H9 (cell line): ENCODE data around the gene USP22. TPM values are rescaled to one million over a fixed set of nuclear protein-coding genes. Genes with fewer than 3 reads are reported as not detected.

Experiments used
- DNase-seq: peaks from one replicate; pipeline ENCODE4 v3.0.0-alpha.2; 2017
- H2AFZ ChIP-seq: one replicate; pipeline ENCODE4 v1.6.1; 2013; ENCODE audit warnings: mild to moderate bottlenecking, low read length, control low read depth, moderate library complexity
- H2AK5ac ChIP-seq: 2 replicates; pipeline ENCODE4 v1.6.1; 2013; ENCODE audit warnings: low read length, control low read depth, mixed read lengths; ENCODE audit not compliant: insufficient read length
- H2BK120ac ChIP-seq: one replicate; pipeline ENCODE4 v1.6.1; 2013; ENCODE audit warnings: low read depth, mild to moderate bottlenecking, low read length, control low read depth, inconsistent platforms; ENCODE audit not compliant: poor library complexity, severe bottlenecking
- H2BK12ac ChIP-seq: 2 replicates; pipeline ENCODE4 v1.6.1; 2013; ENCODE audit warnings: low read length, control low read depth, mixed read lengths, low read depth; ENCODE audit not compliant: insufficient read length
- H2BK15ac ChIP-seq: 2 replicates; pipeline ENCODE4 v1.6.1; 2013; ENCODE audit warnings: low read depth, low read length, control low read depth
- H2BK20ac ChIP-seq: one replicate; pipeline ENCODE4 v1.6.1; 2013; ENCODE audit warnings: low read depth, mild to moderate bottlenecking, low read length, control low read depth, inconsistent platforms; ENCODE audit not compliant: poor library complexity, severe bottlenecking
- H2BK5ac ChIP-seq: 2 replicates; pipeline ENCODE4 v1.6.1; 2013; ENCODE audit warnings: low read length, control low read depth, mixed read lengths; ENCODE audit not compliant: insufficient read length
- H3K14ac ChIP-seq: 2 replicates; pipeline ENCODE4 v1.6.1; 2013; ENCODE audit warnings: low read length, control low read depth; ENCODE audit not compliant: insufficient read depth
- H3K18ac ChIP-seq: 2 replicates; pipeline ENCODE4 v1.6.1; 2013; ENCODE audit warnings: low read depth, mild to moderate bottlenecking, mixed read lengths, low read length, control low read depth; ENCODE audit not compliant: insufficient read length
- H3K23ac ChIP-seq: 2 replicates; pipeline ENCODE4 v1.6.1; 2013; ENCODE audit warnings: low read length, control low read depth, mixed read lengths, low read depth; ENCODE audit not compliant: insufficient read length
- H3K23me2 ChIP-seq: 2 replicates; pipeline ENCODE4 v1.6.1; 2013; ENCODE audit warnings: low read depth, mild to moderate bottlenecking, mixed read lengths, low read length, control low read depth; ENCODE audit not compliant: insufficient read length, poor library complexity, severe bottlenecking
- H3K27ac ChIP-seq: 2 replicates; pipeline ENCODE4 v1.5.1; 2013; ENCODE audit warnings: low read length, control low read depth, mixed read lengths, low read depth; ENCODE audit not compliant: insufficient read length
- H3K27me3 ChIP-seq: 2 replicates; pipeline ENCODE4 v1.6.1; 2013; ENCODE audit warnings: low read length, control low read depth, inconsistent platforms; ENCODE audit not compliant: insufficient read depth
- H3K4ac ChIP-seq: 2 replicates; pipeline ENCODE4 v1.6.1; 2013; ENCODE audit warnings: low read depth, mild to moderate bottlenecking, control low read depth, inconsistent platforms, low read length, moderate library complexity
- H3K4me1 ChIP-seq: 2 replicates; pipeline ENCODE4 v1.6.1; 2013; ENCODE audit warnings: low read length, control low read depth, inconsistent platforms; ENCODE audit not compliant: insufficient read depth
- H3K4me2 ChIP-seq: 2 replicates; pipeline ENCODE4 v1.6.1; 2013; ENCODE audit warnings: low read length, control low read depth, mixed read lengths; ENCODE audit not compliant: insufficient read length, insufficient read depth
- H3K56ac ChIP-seq: 2 replicates; pipeline ENCODE4 v1.6.1; 2013; ENCODE audit warnings: low read depth, mild to moderate bottlenecking, mixed read lengths, low read length, control low read depth; ENCODE audit not compliant: insufficient read length
- H3K79me1 ChIP-seq: 2 replicates; pipeline ENCODE4 v1.6.1; 2013; ENCODE audit warnings: low read depth, mild to moderate bottlenecking, moderate library complexity, low read length, control low read depth, inconsistent platforms; ENCODE audit not compliant: insufficient read depth, poor library complexity, severe bottlenecking
- H3K79me2 ChIP-seq: 2 replicates; pipeline ENCODE4 v1.6.1; 2013; ENCODE audit warnings: low read length, control low read depth, inconsistent platforms; ENCODE audit not compliant: insufficient read depth
- H3K9ac ChIP-seq: 2 replicates; pipeline ENCODE4 v1.6.1; 2013; ENCODE audit warnings: low read length, control low read depth, mixed read lengths; ENCODE audit not compliant: insufficient read length; ENCODE audit errors: extremely low read depth
- H3K9me3 ChIP-seq: one replicate; pipeline ENCODE4 v1.6.1; 2013; ENCODE audit warnings: low read depth, low read length, inconsistent platforms; ENCODE audit not compliant: control insufficient read depth
- H3T11ph ChIP-seq: one replicate; pipeline ENCODE4 v1.6.1; 2013; ENCODE audit warnings: mild to moderate bottlenecking, low read length, control low read depth, inconsistent platforms
- H4K20me1 ChIP-seq: one replicate; pipeline ENCODE4 v1.6.1; 2013; ENCODE audit not compliant: control insufficient read depth, insufficient read length, insufficient read depth
- H4K5ac ChIP-seq: 2 replicates; pipeline ENCODE4 v1.6.1; 2013; ENCODE audit warnings: low read depth, mild to moderate bottlenecking, mixed read lengths, low read length, control low read depth; ENCODE audit not compliant: insufficient read length
- H4K8ac ChIP-seq: replicated peaks from 2 replicates; pipeline ENCODE4 v1.6.1; 2013; ENCODE audit warnings: low read length, control low read depth, mixed read lengths, low read depth; ENCODE audit not compliant: insufficient read length
- H4K91ac ChIP-seq: 2 replicates; pipeline ENCODE4 v1.6.1; 2013; ENCODE audit warnings: low read depth, mild to moderate bottlenecking, moderate library complexity, mixed read lengths, low read length, control low read depth; ENCODE audit not compliant: insufficient read length
- H3K27ac Mint-ChIP-seq, 3 experiments: 2 replicates in 2 of 3; 3 replicates in 1 of 3; pipeline ENCODE4 v1.8.0; 2020 to 2021; ENCODE audit warnings: mixed read lengths in 3 of 3, mild to moderate bottlenecking in 1 of 3, moderate library complexity in 1 of 3
- H3K27me3 Mint-ChIP-seq: 2 replicates; pipeline ENCODE4 v1.8.0; 2021; ENCODE audit warnings: low read depth, mild to moderate bottlenecking, moderate library complexity, mixed read lengths
- H3K36me3 Mint-ChIP-seq, 3 experiments: 2 replicates in 2 of 3; 3 replicates in 1 of 3; pipeline ENCODE4 v1.8.0; 2020 to 2021; ENCODE audit warnings: low read depth in 3 of 3, mixed read lengths in 3 of 3; ENCODE audit not compliant: insufficient read depth in 1 of 3
- H3K4me1 Mint-ChIP-seq, 2 experiments: 2 replicates each; pipeline ENCODE4 v1.8.0; 2020; ENCODE audit warnings: mixed read lengths in 2 of 2
- H3K4me3 Mint-ChIP-seq, 2 experiments: 2 replicates in 1 of 2; 3 replicates in 1 of 2; pipeline ENCODE4 v1.8.0; 2020 to 2021; ENCODE audit warnings: mild to moderate bottlenecking in 2 of 2, mixed read lengths in 2 of 2, moderate library complexity in 1 of 2
- H3K9me3 Mint-ChIP-seq, 2 experiments: 2 replicates in 1 of 2; 3 replicates in 1 of 2; pipeline ENCODE4 v1.8.0; 2020; ENCODE audit warnings: mild to moderate bottlenecking in 2 of 2, mixed read lengths in 2 of 2, moderate library complexity in 1 of 2
- WGBS: extraction: QIAGEN DNeasy Blood & Tissue Kit; methylation state at CpG from one replicate; pipeline ENCODE4 v1.1.7; 2013; ENCODE audit warnings: missing lambda C conversion rate, low lambda C conversion rate, mixed read lengths; ENCODE audit not compliant: insufficient read length; ENCODE audit errors: extremely low coverage; 5-methylcytosine and 5-hydroxymethylcytosine counted together
- total RNA-seq: library from RNA; stranded (reverse); gene quantifications from 2 replicates; pipeline ENCODE4 v1.2.1, GENCODE V29; 2021
- TF ChIP-seq, protein P1 (sequence below): fragments of 200-600 bp; sonication (generic); conservative IDR thresholded peaks from 3 replicates; pipeline ENCODE4 v1.8.0; 2021; ENCODE audit warnings: antibody characterized with exemption, mild to moderate bottlenecking

USP22 gene
- total RNA-seq, 1 experiment from 2014 or later, result 345 TPM

- Mint-ChIP-seq H3K9me3 (no peaks in the 10 kb centered on the region), H3K36me3 (peaks cover 31 to 68% (median 55%) of the 10 kb centered on the region in 3 experiments; a peak in 6 of 7 replicates), H3K27me3 (no peaks in the 10 kb centered on the region), H3K27ac (peak overlapping the region in 1 of 3 experiments; percentile 44; a peak in 2 of 7 replicates), H3K4me1 (peaks cover 44 to 48% of the 10 kb centered on the region in 2 experiments), H3K4me3 (no peak overlapping the region)
- Histone ChIP-seq H2BK5ac (no peak overlapping the region), H2BK20ac (no peak overlapping the region), H4K8ac (no peak overlapping the region), H3K79me1 (peaks cover 11% of the 10 kb centered on the region), H3K23ac (no peak overlapping the region), H2AFZ (no peak overlapping the region), H3K4me2 (no peak overlapping the region), H3K27me3 (no peaks in the 10 kb centered on the region), H3T11ph (no peak overlapping the region), H3K4ac (no peak overlapping the region), H4K5ac (no peak overlapping the region), H2BK15ac (no peak overlapping the region), H3K23me2 (no peaks in the 10 kb centered on the region), H2BK120ac (no peak overlapping the region), H3K79me2 (peaks cover 96% of the 10 kb centered on the region), H4K91ac (no peak overlapping the region), H3K4me1 (peaks cover 2% of the 10 kb centered on the region; the same call in 1 of the 2 replicates), H3K18ac (no peak overlapping the region), H3K14ac (no peak overlapping the region), H3K27ac (no peak overlapping the region), H2AK5ac (no peak overlapping the region), H4K20me1 (no peaks in the 10 kb centered on the region), H2BK12ac (no peak overlapping the region), H3K56ac (no peak overlapping the region), H3K9ac (no peak overlapping the region), H3K9me3 (no peaks in the 10 kb centered on the region)
- TF ChIP-seq, protein P1, sequence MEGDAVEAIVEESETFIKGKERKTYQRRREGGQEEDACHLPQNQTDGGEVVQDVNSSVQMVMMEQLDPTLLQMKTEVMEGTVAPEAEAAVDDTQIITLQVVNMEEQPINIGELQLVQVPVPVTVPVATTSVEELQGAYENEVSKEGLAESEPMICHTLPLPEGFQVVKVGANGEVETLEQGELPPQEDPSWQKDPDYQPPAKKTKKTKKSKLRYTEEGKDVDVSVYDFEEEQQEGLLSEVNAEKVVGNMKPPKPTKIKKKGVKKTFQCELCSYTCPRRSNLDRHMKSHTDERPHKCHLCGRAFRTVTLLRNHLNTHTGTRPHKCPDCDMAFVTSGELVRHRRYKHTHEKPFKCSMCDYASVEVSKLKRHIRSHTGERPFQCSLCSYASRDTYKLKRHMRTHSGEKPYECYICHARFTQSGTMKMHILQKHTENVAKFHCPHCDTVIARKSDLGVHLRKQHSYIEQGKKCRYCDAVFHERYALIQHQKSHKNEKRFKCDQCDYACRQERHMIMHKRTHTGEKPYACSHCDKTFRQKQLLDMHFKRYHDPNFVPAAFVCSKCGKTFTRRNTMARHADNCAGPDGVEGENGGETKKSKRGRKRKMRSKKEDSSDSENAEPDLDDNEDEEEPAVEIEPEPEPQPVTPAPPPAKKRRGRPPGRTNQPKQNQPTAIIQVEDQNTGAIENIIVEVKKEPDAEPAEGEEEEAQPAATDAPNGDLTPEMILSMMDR, result no peak
- DNase-seq, result no peak
- no CpG with 5 or more reads among the region's 2 CpGs for WGBS
These were observed 13.3 kb downstream of the USP22 start for GRCh38 chr17:21029515-21029914.
